Measurements from ENCODE around the gene PPP2CA. TPM values are rescaled to one million over a fixed set of nuclear protein-coding genes. Genes with fewer than 3 reads are reported as not detected.

The PPP2CA gene
- total and polyA plus RNA-seq, 10 of the 15 experiments (the other 5 are each of a cell fraction or from before 2014, with no cell fraction given), result 18.6 to 385 (median 134) TPM

- TF ChIP-seq NKRF (conservative IDR thresholded peaks at IDR 0.05), result peak; percentile 74
- TF ChIP-seq NRF1 (conservative IDR thresholded peaks at IDR 0.05; ENCODE audit: low read depth, low read length), result peak; percentile 95
- 0 out of 2 replicates have a peak, but pooled peaks have one; percentile 40 for TF ChIP-seq BRCA1 (IDR thresholded peaks at IDR 0.05; ENCODE audit: low read depth, low read length)
- TF ChIP-seq CHD1 (IDR thresholded peaks at IDR 0.05; ENCODE audit: low read depth, low read length), result peak; percentile 87; the same call in 1 of the 2 replicates
- no peak for TF ChIP-seq ZBED1 (IDR thresholded peaks at IDR 0.05; ENCODE audit: borderline replicate concordance)
- TF ChIP-seq CHD2 (IDR thresholded peaks at IDR 0.05; ENCODE audit: borderline replicate concordance, low read depth, low read length), result peak; percentile 93
- 0 out of 2 replicates have a peak, but pooled peaks have one; percentile 30 for TF ChIP-seq ELK1 (IDR thresholded peaks at IDR 0.05; ENCODE audit: low read depth, low read length)
- peak; percentile 90 for TF ChIP-seq CREB1 (IDR thresholded peaks at IDR 0.05; ENCODE audit: low read depth)
- peak; percentile 60; the same call in 1 of the 2 replicates for TF ChIP-seq POLR2AphosphoS2 (IDR thresholded peaks at IDR 0.05; ENCODE audit: low read depth, low read length)
- no peak for TF ChIP-seq FOXK2 (IDR thresholded peaks at IDR 0.05)
- TF ChIP-seq RB1 (IDR thresholded peaks at IDR 0.05; ENCODE audit: borderline replicate concordance), result 0 out of 2 replicates have a peak, but pooled peaks have one; percentile 25
- peak; percentile 5; the same call in 1 of the 2 replicates for TF ChIP-seq ZNF207 (IDR thresholded peaks at IDR 0.05; ENCODE audit: borderline replicate concordance)
- peak; percentile 45; the same call in 1 of the 2 replicates for TF ChIP-seq HCFC1 (IDR thresholded peaks at IDR 0.05; ENCODE audit: low read length)
- TF ChIP-seq MTA2 (IDR thresholded peaks at IDR 0.05; ENCODE audit: low read depth), result no peak
- peak; percentile 89 for TF ChIP-seq POLR2A (IDR thresholded peaks at IDR 0.05; ENCODE audit: low read depth, low read length)
- peak; percentile 13; the same call in 1 of the 2 replicates for TF ChIP-seq PKNOX1 (IDR thresholded peaks at IDR 0.05)
Measured at GRCh38 chr5:134225780-134226440, at the start of gene PPP2CA (continued).

All from GM12878 (cell line).